WTC11 (cell line): ENCODE data around the gene RIMS4.

ENCODE experiments used
- ATF3 ChIP-seq: sonication (generic); formaldehyde crosslinking; conservative IDR thresholded peaks from 2 replicates; pipeline ENCODE4 v1.8.1; 2022; ENCODE audit warnings: mild to moderate bottlenecking, missing genetic modification reagents
- CREB1 ChIP-seq: sonication (generic); formaldehyde crosslinking; IDR thresholded peaks from 2 replicates; pipeline ENCODE4 v1.8.0; 2023; ENCODE audit warnings: mild to moderate bottlenecking, missing genetic modification reagents
- CTCF ChIP-seq: fragments of 200-600 bp; IDR thresholded peaks from 2 replicates; pipeline ENCODE4 v1.8.0; 2022; ENCODE audit warnings: antibody characterized with exemption
- HMGXB4 ChIP-seq: sonication (generic); formaldehyde crosslinking; IDR thresholded peaks from 2 replicates; pipeline ENCODE4 v1.8.1; 2023; ENCODE audit warnings: mild to moderate bottlenecking, moderate library complexity, missing genetic modification reagents
- NFE2L1 ChIP-seq: sonication (generic); formaldehyde crosslinking; IDR thresholded peaks from 2 replicates; pipeline ENCODE4 v1.8.1; 2023; ENCODE audit warnings: missing genetic modification reagents
- NR2C2 ChIP-seq: sonication (generic); formaldehyde crosslinking; IDR thresholded peaks from 2 replicates; pipeline ENCODE4 v1.8.0; 2022; ENCODE audit warnings: mild to moderate bottlenecking, missing genetic modification reagents
- SMAD4 ChIP-seq: sonication (generic); formaldehyde crosslinking; IDR thresholded peaks from 2 replicates; pipeline ENCODE4 v1.8.0; 2022; ENCODE audit warnings: mild to moderate bottlenecking, missing genetic modification reagents
- TEAD4 ChIP-seq: sonication (generic); formaldehyde crosslinking; IDR thresholded peaks from 2 replicates; pipeline ENCODE4 v1.8.0; 2022; ENCODE audit warnings: mild to moderate bottlenecking, missing genetic modification reagents

GRCh38 chr20:44731657-44732056, 78.7 kb downstream of the RIMS4 start:
- TF ChIP-seq CREB1 (no peak), NFE2L1 (CRISPR knock-in tag) (no peak), CTCF (no peak), HMGXB4 (CRISPR knock-in tag) (no peak), NR2C2 (CRISPR knock-in tag) (no peak), ATF3 (CRISPR knock-in tag) (no peak), TEAD4 (CRISPR knock-in tag) (no peak), SMAD4 (CRISPR knock-in tag) (no peak)
